K562 (cell line): ENCODE data around the gene PIGQ. TPM values are rescaled to one million over a fixed set of nuclear protein-coding genes. Genes with fewer than 3 reads are reported as not detected.

Experiments
- ADNP ChIP-seq: fragments of 200-800 bp; sonication (Bioruptor generic); IDR thresholded peaks from 2 replicates; pipeline ENCODE4 v1.6.1; 2016; ENCODE audit warnings: missing genetic modification characterization, missing compliant biosample characterization
- BACH1 ChIP-seq: fragments of 200-800 bp; sonication (Bioruptor generic); IDR thresholded peaks from 2 replicates; pipeline ENCODE4 v1.6.1; 2016; ENCODE audit warnings: missing genetic modification characterization, missing compliant biosample characterization
- BHLHE40 ChIP-seq: IDR thresholded peaks from 2 replicates; pipeline ENCODE4 v1.6.1; 2011; ENCODE audit warnings: low read length, improper control_type of control experiment
- C11orf30 ChIP-seq: fragments of 450-650 bp; IDR thresholded peaks from 2 replicates; pipeline ENCODE4 v1.6.1; 2016; ENCODE audit warnings: low read depth, mild to moderate bottlenecking
- COPS2 ChIP-seq: fragments of 450-650 bp; conservative IDR thresholded peaks from 2 replicates; pipeline ENCODE4 v1.6.1; 2016; ENCODE audit warnings: mild to moderate bottlenecking, moderate library complexity
- JUND ChIP-seq, 2 experiments: IDR thresholded peaks; 2 replicates in 1 of 2; 3 replicates in 1 of 2; pipeline ENCODE4 v1.6.1; 2011; ENCODE audit warnings: borderline replicate concordance in 2 of 2, low read depth in 2 of 2, low read length in 2 of 2, improper control_type of control experiment in 1 of 2, missing biosample characterization in 1 of 2, missing genetic modification characterization in 1 of 2, missing genetic modification reagents in 1 of 2
- KDM2B ChIP-seq: fragments of 250-450 bp; sonication (Bioruptor Pico); IDR thresholded peaks from 2 replicates; pipeline ENCODE4 v1.8.0; 2021; ENCODE audit warnings: mild to moderate bottlenecking, moderate library complexity
- KLF16 ChIP-seq: IDR thresholded peaks from 2 replicates; pipeline ENCODE4 v1.6.1; 2016; ENCODE audit warnings: antibody characterized with exemption
- NFIC ChIP-seq: fragments of 450-650 bp; IDR thresholded peaks from 2 replicates; pipeline ENCODE4 v1.6.1; 2017; ENCODE audit warnings: mild to moderate bottlenecking, inconsistent platforms
- POLR2G ChIP-seq: fragments of 200-400 bp; formaldehyde crosslinking; IDR thresholded peaks from 2 replicates; pipeline ENCODE4 v1.6.1; 2017; ENCODE audit warnings: low read depth, mild to moderate bottlenecking, antibody characterized with exemption, low read length, moderate library complexity
- RB1 ChIP-seq: fragments of 450-650 bp; IDR thresholded peaks from 2 replicates; pipeline ENCODE4 v1.6.1; 2017; ENCODE audit warnings: low read depth, mild to moderate bottlenecking
- SIRT6 ChIP-seq: IDR thresholded peaks from one replicate; pipeline ENCODE4 v1.6.1; 2012; ENCODE audit warnings: low read depth, mild to moderate bottlenecking, control low read depth, inconsistent platforms, low read length, moderate library complexity
- SREBF2 ChIP-seq: sonication (generic); formaldehyde crosslinking; IDR thresholded peaks from 2 replicates; pipeline ENCODE4 v1.4.0; 2020; ENCODE audit warnings: mild to moderate bottlenecking, missing genetic modification reagents
- TEAD2 ChIP-seq: fragments of 450-650 bp; IDR thresholded peaks from 2 replicates; pipeline ENCODE4 v1.6.1; 2016; ENCODE audit warnings: missing genetic modification characterization, control low read depth, missing compliant biosample characterization
- TOE1 ChIP-seq, 2 experiments: fragments of 450-650 bp in 1 of 2; sonication (generic) in 1 of 2; formaldehyde crosslinking in 1 of 2; IDR thresholded peaks; 2 replicates each; pipeline versions ENCODE4 v1.7.1 to v1.8.0; 2016 to 2022; ENCODE audit warnings: borderline replicate concordance in 2 of 2, mild to moderate bottlenecking in 2 of 2, antibody characterized with exemption in 1 of 2, inconsistent platforms in 1 of 2, low read depth in 1 of 2, missing genetic modification reagents in 1 of 2, moderate library complexity in 1 of 2
- U2AF2 ChIP-seq: fragments of 200-400 bp; formaldehyde crosslinking; optimal IDR thresholded peaks from 2 replicates; pipeline ENCODE3; 2017; ENCODE audit warnings: low read depth, mild to moderate bottlenecking, low read length
- ZNF224 ChIP-seq: sonication (generic); formaldehyde crosslinking; IDR thresholded peaks from 2 replicates; pipeline ENCODE4 v1.8.0; 2022; ENCODE audit warnings: mild to moderate bottlenecking, missing genetic modification reagents
- polyA plus RNA-seq, 8 experiments: library from polyadenylated mRNA; depleted of rRNA in 4 of 8; stranded (reverse) in 5 of 8; unstranded in 3 of 8; fragments of >200 nt; fragmentation: Nextera tagmentation in 2 of 8; fragmentation: Illumina TruSeq in 1 of 8; extraction: Ambion mirVana in 2 of 8; extraction: Trizol in 1 of 8; gene quantifications; 2 replicates each; pipeline versions ENCODE4 v1.2.1 to v1.2.3, GENCODE V29; 2011 to 2014; ENCODE audit warnings: inconsistent platforms in 1 of 8, missing spikeins in 1 of 8
- total RNA-seq, 7 experiments: library from RNA; depleted of rRNA in 6 of 7; stranded (reverse); fragments of >200 nt in 6 of 7; fragmentation: Illumina TruSeq in 2 of 7; extraction: Trizol in 2 of 7; gene quantifications; 2 replicates each; pipeline versions ENCODE4 v1.2.1 to v1.2.3, GENCODE V29; 2011 to 2021; ENCODE audit warnings: low replicate concordance in 1 of 7
- TF ChIP-seq, protein P1 (sequence below): fragments of 450-650 bp; IDR thresholded peaks from 2 replicates; pipeline ENCODE4 v1.6.1; 2016; ENCODE audit warnings: low read depth
- TF ChIP-seq, protein P2 (sequence below): IDR thresholded peaks from 2 replicates; pipeline ENCODE4 v1.6.1; 2012; ENCODE audit warnings: low read depth, low read length, improper control_type of control experiment, borderline replicate concordance

The PIGQ gene
- total and polyA plus RNA-seq, 9 of the 15 experiments (the other 6 are each of a cell fraction or from before 2014, with no cell fraction given), result 0.20 to 49.6 (median 11.7) TPM

DNA sequence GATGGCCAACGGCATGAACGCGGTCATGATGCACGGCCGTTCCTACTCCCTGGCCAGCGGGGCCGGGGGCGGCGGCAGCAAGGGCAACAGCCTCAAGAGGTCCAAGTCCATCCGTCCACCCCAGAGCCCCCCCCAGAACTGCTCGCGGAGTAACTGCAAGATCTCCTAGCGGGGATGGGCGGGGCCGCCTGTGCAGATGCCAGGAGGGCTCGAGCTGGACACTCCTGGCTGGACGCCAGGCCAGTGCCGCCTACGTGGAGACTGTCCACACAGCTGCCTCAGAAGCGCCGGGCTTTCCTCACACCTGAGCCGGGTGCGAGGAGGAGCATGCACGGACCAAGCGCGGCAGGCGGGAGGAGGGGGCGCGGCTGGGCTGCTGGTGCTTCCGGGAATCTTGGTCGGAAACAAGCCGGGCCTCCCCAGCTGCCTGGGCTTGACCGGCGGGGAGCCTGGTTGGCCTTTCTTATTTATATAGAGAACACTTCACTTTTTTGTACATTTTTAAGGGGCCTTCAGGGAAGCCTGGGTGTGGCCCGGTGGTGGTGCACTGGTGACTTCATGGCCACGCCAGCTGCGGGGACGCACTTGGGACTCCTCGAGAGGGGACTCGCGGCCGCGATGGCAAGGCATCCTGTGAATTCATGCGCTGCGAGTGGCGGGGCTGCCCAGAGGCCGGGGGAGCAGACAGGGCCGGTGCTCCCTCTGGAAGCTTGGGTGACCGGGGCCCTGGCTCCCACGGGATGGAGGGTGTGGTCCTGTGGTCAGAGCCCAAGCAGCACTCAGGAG is 57.9 kb downstream of the PIGQ start (continued):
- TF ChIP-seq, protein P1, sequence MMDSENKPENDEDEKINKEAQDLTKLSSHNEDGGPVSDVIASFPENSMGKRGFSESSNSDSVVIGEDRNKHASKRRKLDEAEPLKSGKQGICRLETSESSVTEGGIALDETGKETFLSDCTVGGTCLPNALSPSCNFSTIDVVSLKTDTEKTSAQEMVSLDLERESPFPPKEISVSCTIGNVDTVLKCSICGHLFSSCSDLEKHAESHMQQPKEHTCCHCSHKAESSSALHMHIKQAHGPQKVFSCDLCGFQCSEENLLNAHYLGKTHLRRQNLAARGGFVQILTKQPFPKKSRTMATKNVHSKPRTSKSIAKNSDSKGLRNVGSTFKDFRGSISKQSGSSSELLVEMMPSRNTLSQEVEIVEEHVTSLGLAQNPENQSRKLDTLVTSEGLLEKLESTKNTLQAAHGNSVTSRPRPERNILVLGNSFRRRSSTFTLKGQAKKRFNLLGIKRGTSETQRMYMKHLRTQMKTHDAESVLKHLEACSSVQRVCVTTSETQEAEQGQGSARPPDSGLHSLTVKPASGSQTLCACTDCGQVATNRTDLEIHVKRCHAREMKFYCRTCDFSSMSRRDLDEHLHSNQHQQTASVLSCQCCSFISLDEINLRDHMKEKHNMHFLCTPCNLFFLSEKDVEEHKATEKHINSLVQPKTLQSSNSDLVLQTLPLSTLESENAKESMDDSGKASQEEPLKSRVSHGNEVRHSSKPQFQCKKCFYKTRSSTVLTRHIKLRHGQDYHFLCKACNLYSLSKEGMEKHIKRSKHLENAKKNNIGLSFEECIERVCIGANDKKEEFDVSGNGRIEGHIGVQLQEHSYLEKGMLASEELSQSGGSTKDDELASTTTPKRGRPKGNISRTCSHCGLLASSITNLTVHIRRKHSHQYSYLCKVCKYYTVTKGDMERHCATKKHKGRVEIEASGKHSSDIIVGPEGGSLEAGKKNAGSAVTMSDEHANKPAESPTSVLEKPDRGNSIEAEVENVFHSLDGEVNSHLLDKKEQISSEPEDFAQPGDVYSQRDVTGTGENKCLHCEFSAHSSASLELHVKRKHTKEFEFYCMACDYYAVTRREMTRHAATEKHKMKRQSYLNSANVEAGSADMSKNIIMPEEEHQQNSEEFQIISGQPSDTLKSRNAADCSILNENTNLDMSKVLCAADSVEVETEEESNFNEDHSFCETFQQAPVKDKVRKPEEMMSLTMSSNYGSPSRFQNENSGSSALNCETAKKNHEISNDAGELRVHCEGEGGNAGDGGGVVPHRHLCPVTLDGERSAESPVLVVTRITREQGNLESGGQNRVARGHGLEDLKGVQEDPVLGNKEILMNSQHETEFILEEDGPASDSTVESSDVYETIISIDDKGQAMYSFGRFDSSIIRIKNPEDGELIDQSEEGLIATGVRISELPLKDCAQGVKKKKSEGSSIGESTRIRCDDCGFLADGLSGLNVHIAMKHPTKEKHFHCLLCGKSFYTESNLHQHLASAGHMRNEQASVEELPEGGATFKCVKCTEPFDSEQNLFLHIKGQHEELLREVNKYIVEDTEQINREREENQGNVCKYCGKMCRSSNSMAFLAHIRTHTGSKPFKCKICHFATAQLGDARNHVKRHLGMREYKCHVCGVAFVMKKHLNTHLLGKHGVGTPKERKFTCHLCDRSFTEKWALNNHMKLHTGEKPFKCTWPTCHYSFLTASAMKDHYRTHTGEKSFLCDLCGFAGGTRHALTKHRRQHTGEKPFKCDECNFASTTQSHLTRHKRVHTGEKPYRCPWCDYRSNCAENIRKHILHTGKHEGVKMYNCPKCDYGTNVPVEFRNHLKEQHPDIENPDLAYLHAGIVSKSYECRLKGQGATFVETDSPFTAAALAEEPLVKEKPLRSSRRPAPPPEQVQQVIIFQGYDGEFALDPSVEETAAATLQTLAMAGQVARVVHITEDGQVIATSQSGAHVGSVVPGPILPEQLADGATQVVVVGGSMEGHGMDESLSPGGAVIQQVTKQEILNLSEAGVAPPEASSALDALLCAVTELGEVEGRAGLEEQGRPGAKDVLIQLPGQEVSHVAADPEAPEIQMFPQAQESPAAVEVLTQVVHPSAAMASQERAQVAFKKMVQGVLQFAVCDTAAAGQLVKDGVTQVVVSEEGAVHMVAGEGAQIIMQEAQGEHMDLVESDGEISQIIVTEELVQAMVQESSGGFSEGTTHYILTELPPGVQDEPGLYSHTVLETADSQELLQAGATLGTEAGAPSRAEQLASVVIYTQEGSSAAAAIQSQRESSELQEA, result no peak
- TF ChIP-seq, protein P2, sequence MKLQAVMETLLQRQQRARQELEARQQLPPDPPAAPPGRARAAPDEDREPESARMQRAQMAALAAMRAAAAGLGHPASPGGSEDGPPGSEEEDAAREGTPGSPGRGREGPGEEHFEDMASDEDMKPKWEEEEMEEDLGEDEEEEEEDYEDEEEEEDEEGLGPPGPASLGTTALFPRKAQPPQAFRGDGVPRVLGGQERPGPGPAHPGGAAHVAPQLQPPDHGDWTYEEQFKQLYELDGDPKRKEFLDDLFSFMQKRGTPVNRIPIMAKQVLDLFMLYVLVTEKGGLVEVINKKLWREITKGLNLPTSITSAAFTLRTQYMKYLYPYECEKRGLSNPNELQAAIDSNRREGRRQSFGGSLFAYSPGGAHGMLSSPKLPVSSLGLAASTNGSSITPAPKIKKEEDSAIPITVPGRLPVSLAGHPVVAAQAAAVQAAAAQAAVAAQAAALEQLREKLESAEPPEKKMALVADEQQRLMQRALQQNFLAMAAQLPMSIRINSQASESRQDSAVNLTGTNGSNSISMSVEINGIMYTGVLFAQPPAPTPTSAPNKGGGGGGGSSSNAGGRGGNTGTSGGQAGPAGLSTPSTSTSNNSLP, result no peak
- no peak for TF ChIP-seq BACH1 (tag)
- TF ChIP-seq TEAD2 (tag), result no peak
- no peak for TF ChIP-seq C11orf30
- TF ChIP-seq ADNP (tag), result no peak
- TF ChIP-seq NFIC, result peak; percentile 88
- TF ChIP-seq TOE1 (IDR thresholded peaks at IDR 0.05; ENCODE audit: borderline replicate concordance), result no peak
- no peak for TF ChIP-seq TOE1 (CRISPR knock-in tag; IDR thresholded peaks at IDR 0.05; ENCODE audit: borderline replicate concordance, low read depth)
- TF ChIP-seq BHLHE40, result no peak
- no peak for TF ChIP-seq JUND (IDR thresholded peaks at IDR 0.05; ENCODE audit: borderline replicate concordance, low read depth, low read length)
- TF ChIP-seq JUND (tag; IDR thresholded peaks at IDR 0.05; ENCODE audit: borderline replicate concordance, low read depth, low read length), result no peak
- no peak for TF ChIP-seq SIRT6
- TF ChIP-seq ZNF224 (CRISPR knock-in tag), result no peak
- TF ChIP-seq POLR2G, result peak; percentile 50; the same call in 1 of the 2 replicates
- no peak for TF ChIP-seq SREBF2
- TF ChIP-seq KDM2B (CRISPR knock-in tag), result no peak
- no peak for TF ChIP-seq KLF16
- no peak for TF ChIP-seq U2AF2
- no peak for TF ChIP-seq RB1
- TF ChIP-seq COPS2, result no peak
